GM10248 (cell line): ENCODE data around the gene DYRK1A.

Source experiments
- CTCF ChIA-PET: fragments of 300-600 bp; sonication (Branson Sonifier 250); formaldehyde crosslinking; extraction: SDS; loops from one replicate; lab custom pipeline; 2021; ENCODE audit warnings: antibody characterized with exemption; lab: Yijun Ruan, JAX
- POLR2A ChIA-PET: fragments of 350-650 bp; sonication (Branson Sonifier 250); formaldehyde crosslinking; extraction: SDS; loops from one replicate; lab custom pipeline; 2020; ENCODE audit warnings: antibody characterized with exemption; lab: Yijun Ruan, JAX
- DNase-seq: peaks from one replicate; pipeline ENCODE4 v3.0.0; 2012; ENCODE audit errors: extremely low spot score
- TF ChIP-seq, protein P1 (sequence below): IDR thresholded peaks from 2 replicates; pipeline ENCODE4 v1.5.1; 2012; ENCODE audit warnings: mild to moderate bottlenecking, low read depth; ENCODE audit errors: extremely low read depth, missing control alignments, control extremely low read depth

DYRK1A gene

DNA sequence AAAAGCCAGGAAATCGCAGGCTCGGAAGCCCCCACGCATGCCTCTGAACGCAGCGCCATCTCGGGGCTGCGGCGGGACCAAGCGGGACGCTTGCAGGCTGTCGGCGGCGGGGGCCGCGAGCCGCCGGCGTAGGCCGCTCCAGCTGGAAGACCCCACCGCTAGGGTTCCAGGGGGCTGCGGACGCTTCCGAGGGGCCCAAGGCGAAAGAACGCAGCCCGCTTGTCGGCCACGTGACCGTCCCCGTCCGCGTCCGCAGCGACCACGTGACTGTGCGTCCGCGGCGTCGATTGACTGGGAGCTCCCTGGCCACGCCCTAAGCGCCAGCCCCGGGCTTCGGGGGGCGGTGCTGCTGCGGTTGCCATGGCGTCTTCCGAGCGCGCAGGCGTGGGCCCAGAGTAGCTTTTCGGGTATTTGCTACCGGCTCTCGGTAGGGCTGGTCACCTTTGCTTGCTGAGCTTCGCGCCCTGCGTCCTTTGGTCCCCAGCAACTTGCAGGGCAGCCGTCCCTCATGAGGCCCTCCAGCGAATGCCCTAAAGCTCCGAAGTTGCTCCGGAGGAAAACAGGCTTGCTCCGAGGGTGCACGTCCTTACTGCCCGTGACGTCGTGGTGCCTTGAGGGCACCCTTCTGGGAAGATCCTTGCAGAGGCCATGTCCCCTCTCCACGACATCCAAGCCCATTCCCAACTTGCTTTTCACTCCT lies 197.2 kb downstream of the DYRK1A start:
- TF ChIP-seq, protein P1, sequence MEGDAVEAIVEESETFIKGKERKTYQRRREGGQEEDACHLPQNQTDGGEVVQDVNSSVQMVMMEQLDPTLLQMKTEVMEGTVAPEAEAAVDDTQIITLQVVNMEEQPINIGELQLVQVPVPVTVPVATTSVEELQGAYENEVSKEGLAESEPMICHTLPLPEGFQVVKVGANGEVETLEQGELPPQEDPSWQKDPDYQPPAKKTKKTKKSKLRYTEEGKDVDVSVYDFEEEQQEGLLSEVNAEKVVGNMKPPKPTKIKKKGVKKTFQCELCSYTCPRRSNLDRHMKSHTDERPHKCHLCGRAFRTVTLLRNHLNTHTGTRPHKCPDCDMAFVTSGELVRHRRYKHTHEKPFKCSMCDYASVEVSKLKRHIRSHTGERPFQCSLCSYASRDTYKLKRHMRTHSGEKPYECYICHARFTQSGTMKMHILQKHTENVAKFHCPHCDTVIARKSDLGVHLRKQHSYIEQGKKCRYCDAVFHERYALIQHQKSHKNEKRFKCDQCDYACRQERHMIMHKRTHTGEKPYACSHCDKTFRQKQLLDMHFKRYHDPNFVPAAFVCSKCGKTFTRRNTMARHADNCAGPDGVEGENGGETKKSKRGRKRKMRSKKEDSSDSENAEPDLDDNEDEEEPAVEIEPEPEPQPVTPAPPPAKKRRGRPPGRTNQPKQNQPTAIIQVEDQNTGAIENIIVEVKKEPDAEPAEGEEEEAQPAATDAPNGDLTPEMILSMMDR, result peak; percentile 32
- DNase-seq, result peak; percentile 95
- ChIA-PET POLR2A (interaction anchor here (0.7 to 1.0 kb wide), 2 partner anchors 13 to 52 kb away, joined by 3 read pairs; no protein-coding TSS in a partner anchor), CTCF (interaction anchor here (0.7 to 2.1 kb wide), 22 partner anchors 8 to 405 kb away, joined by 3 to 15 read pairs (median 4); no protein-coding TSS in a partner anchor)

DNA sequence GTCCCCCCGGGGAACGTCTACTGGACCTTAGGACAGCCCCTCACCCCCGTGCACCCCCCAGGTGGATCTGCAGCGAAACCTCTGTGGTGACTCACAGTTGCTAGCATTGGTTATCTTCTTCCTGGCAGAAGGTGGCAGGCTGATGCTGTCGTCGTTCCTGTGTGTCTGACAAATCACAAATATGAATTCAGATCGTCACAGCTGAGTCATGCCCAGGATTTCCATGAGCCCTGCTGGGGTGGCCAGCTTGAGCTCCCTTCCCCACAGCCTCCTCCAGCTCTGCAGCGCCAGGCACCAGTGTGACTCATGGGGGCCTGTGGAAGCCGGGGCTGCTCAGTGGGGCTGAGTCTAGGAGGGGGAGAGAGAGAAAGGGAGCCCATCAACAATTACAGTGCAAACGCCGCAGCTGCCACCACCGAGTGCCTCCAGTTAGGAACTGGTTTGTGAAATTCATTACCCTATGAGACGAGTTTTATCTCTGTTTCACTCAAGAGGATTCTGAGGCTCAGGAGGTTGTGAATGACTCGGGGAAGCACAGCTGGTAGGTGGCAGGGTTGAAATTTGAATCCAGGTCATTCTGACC lies 197.9 kb downstream of the DYRK1A start:
- TF ChIP-seq, protein P1, result no peak
- POLR2A ChIA-PET, result interaction anchor here (1.0 kb wide), 1 partner anchor 14 kb away, joined by 3 read pairs; no protein-coding TSS in a partner anchor
- CTCF ChIA-PET, result interaction anchor here (0.7 to 2.1 kb wide), 20 partner anchors 9 to 406 kb away, joined by 3 to 15 read pairs (median 4); no protein-coding TSS in a partner anchor
- peak; percentile 55 for DNase-seq

DNA sequence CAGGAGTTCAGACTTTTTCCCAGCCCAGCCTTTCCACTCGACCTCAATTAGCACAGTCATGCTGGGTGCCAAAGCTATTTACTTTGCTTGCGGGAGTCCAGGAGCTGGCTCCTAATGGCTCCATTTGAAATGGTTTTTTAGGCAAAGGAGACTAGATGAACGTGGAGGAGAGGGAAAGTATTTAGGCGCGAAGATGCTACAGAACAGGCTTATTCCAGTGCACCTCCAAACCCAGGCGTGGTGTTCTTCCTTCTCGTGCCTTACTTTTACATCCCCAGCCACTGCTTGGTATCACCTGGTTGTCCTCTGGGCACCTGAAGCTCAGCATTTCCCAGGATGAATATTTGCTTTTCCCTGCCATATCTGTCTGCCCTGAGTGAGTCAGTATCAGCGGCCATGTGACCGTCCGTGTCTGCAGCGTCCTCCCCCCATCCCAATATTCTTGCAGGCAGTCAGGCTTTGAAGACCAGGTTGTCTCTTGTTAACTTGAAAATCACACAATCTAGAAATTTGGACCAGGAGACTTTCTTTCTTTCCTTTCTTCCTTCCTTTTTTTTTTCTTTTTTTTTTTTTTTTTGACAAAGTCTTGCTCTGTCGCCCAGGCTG lies 198.5 kb downstream of the DYRK1A start:
- TF ChIP-seq, protein P1, result no peak
- DNase-seq, result no peak
- ChIA-PET POLR2A (interaction anchor here (0.7 kb wide), 1 partner anchor 344 kb away, joined by 5 read pairs; no protein-coding TSS in a partner anchor), CTCF (interaction anchor here (1.2 to 2.1 kb wide), 7 partner anchors 9 to 406 kb away, joined by 3 to 15 read pairs (median 5); no protein-coding TSS in a partner anchor)

DNA sequence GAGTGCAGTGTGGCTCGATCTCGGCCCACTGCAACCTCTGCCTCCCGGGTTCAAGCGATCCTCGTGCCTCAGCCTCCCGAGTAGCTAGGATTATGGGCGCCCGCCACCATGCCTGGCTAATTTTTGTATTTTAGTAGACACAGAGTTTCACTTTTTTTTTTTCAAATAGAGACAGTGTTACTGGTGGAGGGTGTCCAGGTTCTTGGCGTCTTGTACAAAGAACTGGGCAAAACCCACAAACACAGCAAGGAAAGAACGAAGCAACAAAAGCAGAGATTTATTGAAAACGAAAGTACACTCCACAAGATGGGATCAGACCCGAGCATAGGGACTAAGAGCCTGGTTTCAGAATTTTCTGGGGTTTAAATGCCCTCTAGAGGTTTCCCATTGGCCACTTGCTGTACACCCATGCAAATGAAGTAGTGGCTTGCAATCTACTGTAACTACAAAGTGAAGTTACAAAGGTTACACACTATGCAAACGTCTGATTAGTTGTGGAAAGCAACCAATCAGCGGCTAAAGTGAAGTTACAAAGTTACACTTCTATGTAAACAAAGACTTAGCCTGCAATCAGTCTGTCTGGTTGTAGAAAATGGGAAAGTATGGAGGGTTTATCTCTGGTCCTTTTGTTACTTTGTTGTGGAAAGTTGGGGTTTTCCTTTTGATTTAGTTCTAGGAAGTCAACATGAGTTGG lies 199.1 kb downstream of the DYRK1A start:
- ChIA-PET CTCF (no interaction called here), POLR2A (interaction anchor here (0.7 kb wide), 1 partner anchor 344 kb away, joined by 5 read pairs; no protein-coding TSS in a partner anchor)
- no peak for DNase-seq
- TF ChIP-seq, protein P1, result no peak

DNA sequence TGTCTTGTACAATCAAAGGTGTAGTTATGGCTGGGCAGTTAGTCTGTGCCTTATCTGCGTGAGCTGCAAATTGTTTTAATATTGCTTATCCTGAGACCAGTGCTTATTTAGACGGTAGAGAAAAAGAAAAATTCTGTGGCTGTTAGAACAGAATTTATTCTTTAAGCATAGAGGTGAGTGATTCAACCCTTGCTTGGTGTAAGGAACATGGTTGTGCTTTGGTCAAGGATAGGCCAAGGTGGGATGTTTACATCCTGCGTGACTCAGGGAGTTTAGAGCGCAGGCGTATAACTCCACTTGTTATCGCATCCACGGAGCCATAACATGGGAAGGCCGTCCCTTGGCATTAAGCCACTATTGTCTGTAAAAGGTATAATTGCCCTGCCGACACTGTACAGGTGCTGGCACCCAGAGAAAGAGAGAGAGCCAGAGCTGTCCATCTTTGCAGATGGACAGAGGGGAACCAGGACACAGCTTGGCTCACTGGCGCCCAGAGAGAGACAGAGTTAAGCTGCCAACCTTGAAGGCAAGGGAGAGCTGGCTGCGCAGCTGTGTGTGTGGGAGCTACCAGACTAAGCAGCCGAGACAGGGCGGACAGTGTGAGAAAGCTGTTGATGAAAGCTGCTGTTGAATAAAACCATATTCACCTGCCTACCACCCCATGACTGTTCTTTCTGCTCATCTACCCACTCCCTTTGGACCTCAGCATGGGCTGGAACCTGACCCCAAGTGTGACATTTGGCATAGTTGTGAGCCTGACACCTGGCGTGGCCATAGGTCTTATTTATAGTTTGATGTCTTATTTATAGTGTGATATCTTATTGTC lies 200.4 kb downstream of the DYRK1A start:
- DNase-seq, result no peak
- POLR2A ChIA-PET, result no interaction called here
- CTCF ChIA-PET, result interaction anchor here (1.2 kb wide), 1 partner anchor 15 kb away, joined by 6 read pairs; no protein-coding TSS in a partner anchor
- TF ChIP-seq, protein P1, result no peak
